Caco-2 (cell line): ENCODE results near the gene MRI1. TPM values are rescaled to one million over a fixed set of nuclear protein-coding genes. Genes with fewer than 3 reads are reported as not detected.
A peak's percentile ranks its signal among the peaks of the same experiment; 100 is the strongest.
"Not testable (repeated sequence)": the region's sequence is repeated elsewhere in the genome, so short reads cannot be mapped to it uniquely, and the experiment has no call there.

Experiments
- BruUV-seq: library from RNA; stranded (reverse); fragments of 400-500 nt; replicated peaks from 2 replicates; lab custom pipeline; 2021; lab: Mats Ljungman, UMichigan
- CTCF ChIA-PET: fragments of 300-600 bp; sonication (Branson Sonifier 250); formaldehyde crosslinking; loops from one replicate; lab custom pipeline; 2022; ENCODE audit warnings: antibody characterized with exemption; lab: Charles Lee
- POLR2A ChIA-PET: fragments of 300-600 bp; sonication (Branson Sonifier 250); formaldehyde crosslinking; loops from one replicate; lab custom pipeline; 2022; ENCODE audit warnings: antibody characterized with exemption; lab: Charles Lee
- DNase-seq, 2 experiments: peaks; one replicate each; pipeline versions ENCODE4 v3.0.0 to v3.0.0-alpha.2; 2020 to 2022
- H3K27me3 ChIP-seq: replicated peaks from 2 replicates; pipeline ENCODE4 v1.6.0; 2011; ENCODE audit warnings: low read length; ENCODE audit not compliant: control insufficient read depth, insufficient read depth
- H3K36me3 ChIP-seq: 2 replicates; pipeline ENCODE4 v1.5.1; 2011; ENCODE audit warnings: low read length; ENCODE audit not compliant: control insufficient read depth, insufficient read depth
- H3K4me1 ChIP-seq: fragments of 250-450 bp; sonication (Bioruptor Pico); 2 replicates; pipeline ENCODE4 v1.5.1; 2020; ENCODE audit warnings: mild to moderate bottlenecking
- H3K4me3 ChIP-seq: 2 replicates; pipeline ENCODE4 v1.5.1; 2011; ENCODE audit warnings: low read depth, mild to moderate bottlenecking, control low read depth, low read length
- H3K9me3 ChIP-seq: fragments of 250-450 bp; sonication (Bioruptor Pico); 2 replicates; pipeline ENCODE4 v1.5.1; 2020; ENCODE audit warnings: mild to moderate bottlenecking, moderate library complexity
- H3K27ac Mint-ChIP-seq: one replicate; pipeline ENCODE4 v1.8.0; 2022; ENCODE audit warnings: mixed read lengths; ENCODE audit not compliant: unreplicated experiment
- H3K27me3 Mint-ChIP-seq: one replicate; pipeline ENCODE4 v1.8.0; 2022; ENCODE audit warnings: mixed read lengths; ENCODE audit not compliant: insufficient read depth, unreplicated experiment
- H3K36me3 Mint-ChIP-seq: one replicate; pipeline ENCODE4 v1.8.0; 2022; ENCODE audit warnings: mild to moderate bottlenecking, mixed read lengths; ENCODE audit not compliant: insufficient read depth, unreplicated experiment
- H3K4me1 Mint-ChIP-seq: one replicate; pipeline ENCODE4 v1.8.0; 2022; ENCODE audit warnings: low read depth, mixed read lengths; ENCODE audit not compliant: unreplicated experiment
- H3K4me3 Mint-ChIP-seq: one replicate; pipeline ENCODE4 v1.8.0; 2022; ENCODE audit warnings: mild to moderate bottlenecking, moderate library complexity, mixed read lengths; ENCODE audit not compliant: unreplicated experiment
- H3K9me3 Mint-ChIP-seq: one replicate; pipeline ENCODE4 v1.8.0; 2022; ENCODE audit warnings: mixed read lengths; ENCODE audit not compliant: unreplicated experiment
- CTCF ChIP-seq, 2 experiments: fragments of 200-600 bp in 1 of 2; IDR thresholded peaks; 1 replicate in 1 of 2; 2 replicates in 1 of 2; pipeline versions ENCODE4 v1.5.1 to v1.8.0; 2011 to 2022; ENCODE audit warnings: antibody characterized with exemption in 1 of 2, control low read depth in 1 of 2, inconsistent platforms in 1 of 2, low read depth in 1 of 2, low read length in 1 of 2, mild to moderate bottlenecking in 1 of 2, moderate library complexity in 1 of 2; ENCODE audit not compliant: insufficient read depth in 1 of 2, severe bottlenecking in 1 of 2, unreplicated experiment in 1 of 2
- intact Hi-C: fragments of 100-400 bp; cut with micrococcal nuclease; formaldehyde crosslinking; loops from one replicate; pipeline ENCODE4 v1.10.0; 2022; ENCODE audit not compliant: unreplicated experiment
- total RNA-seq: library from RNA; stranded (reverse); gene quantifications from 2 replicates; pipeline ENCODE4 v1.2.3, GENCODE V29; 2022

MRI1 gene
- total RNA-seq, 1 experiment from 2014 or later = 25.7 TPM

- Mint-ChIP-seq H3K4me1 (peaks cover 14% of the 10 kb centered on the region), H3K27ac (no peak overlapping the region), H3K27me3 (no peaks in the 10 kb centered on the region), H3K4me3 (no peak overlapping the region), H3K9me3 (no peaks in the 10 kb centered on the region), H3K36me3 (peaks cover 36% of the 10 kb centered on the region)
- Histone ChIP-seq H3K4me3 (no peak overlapping the region), H3K9me3 (no peaks in the 10 kb centered on the region), H3K27me3 (no peaks in the 10 kb centered on the region), H3K4me1 (no peaks in the 10 kb centered on the region), H3K36me3 (peaks cover 5% of the 10 kb centered on the region; the same call in 1 of the 2 replicates)
- DNase-seq = no peak
- ChIA-PET CTCF (no interaction called here), POLR2A (no interaction called here)
- intact Hi-C loops = no loop called here
- no peak for TF ChIP-seq CTCF (IDR thresholded peaks at IDR 0.05; ENCODE audit: insufficient read depth in 1 of 2, low read depth in 1 of 2, low read length in 1 of 2, severe bottlenecking in 1 of 2, unreplicated experiment in 1 of 2)
- no TSS peak for BruUV-seq
Measured at GRCh38 chr19:13778847-13779246, 14.5 kb downstream of the MRI1 start.

- H3K36me3 ChIP-seq, H3K9me3 ChIP-seq, DNase-seq, H3K4me3 ChIP-seq, H3K9me3 Mint-ChIP-seq, BruUV-seq, H3K27me3 Mint-ChIP-seq, intact Hi-C loops, POLR2A ChIA-PET, H3K4me3 Mint-ChIP-seq, H3K27me3 ChIP-seq, H3K4me1 ChIP-seq, H3K27ac Mint-ChIP-seq: not testable (repeated sequence)
- peaks cover 14% of the 10 kb centered on the region for H3K4me1 Mint-ChIP-seq
- CTCF ChIA-PET = interaction anchor here (0.6 kb wide), 1 partner anchor 82 kb away, joined by 4 read pairs; no protein-coding TSS in a partner anchor
- H3K36me3 Mint-ChIP-seq = peaks cover 27% of the 10 kb centered on the region
Measured at GRCh38 chr19:13779794-13780193, 15.5 kb downstream of the MRI1 start.

GRCh38 chr19:13781547-13781946 lies 17.2 kb downstream of the MRI1 start:
- peak in 1 of 2 experiments; percentile 48 for DNase-seq
- no TSS peak for BruUV-seq
- no peaks in the 10 kb centered on the region for H3K9me3 ChIP-seq
- H3K27me3 ChIP-seq = no peaks in the 10 kb centered on the region
- intact Hi-C loops = no loop called here
- TF ChIP-seq CTCF (IDR thresholded peaks at IDR 0.05; ENCODE audit: insufficient read depth in 1 of 2, low read depth in 1 of 2, low read length in 1 of 2, severe bottlenecking in 1 of 2, unreplicated experiment in 1 of 2) = no peak
- ChIA-PET POLR2A (interaction anchor here (0.6 kb wide), 1 partner anchor 66 kb away, joined by 6 read pairs; no protein-coding TSS in a partner anchor), CTCF (interaction anchor here (0.7 to 1.0 kb wide), 2 partner anchors 14 to 80 kb away, joined by 3 to 5 read pairs; partner anchors contain the start of gene ZSWIM4)
- Mint-ChIP-seq H3K9me3 (no peaks in the 10 kb centered on the region), H3K27ac (no peak overlapping the region), H3K27me3 (no peaks in the 10 kb centered on the region), H3K4me1 (peaks cover 17% of the 10 kb centered on the region), H3K4me3 (no peak overlapping the region), H3K36me3 (peaks cover 18% of the 10 kb centered on the region)
- peaks cover 5% of the 10 kb centered on the region; the same call in 1 of the 2 replicates for H3K36me3 ChIP-seq
- peaks cover 4% of the 10 kb centered on the region; the same call in 1 of the 2 replicates for H3K4me1 ChIP-seq
- no peak overlapping the region for H3K4me3 ChIP-seq
